ENCODE data around the gene ACTN3. TPM values are rescaled to one million over a fixed set of nuclear protein-coding genes. Genes with fewer than 3 reads are reported as not detected.

The ACTN3 gene
- polyA plus RNA-seq, 1 donor: 0.22 TPM

DNA sequence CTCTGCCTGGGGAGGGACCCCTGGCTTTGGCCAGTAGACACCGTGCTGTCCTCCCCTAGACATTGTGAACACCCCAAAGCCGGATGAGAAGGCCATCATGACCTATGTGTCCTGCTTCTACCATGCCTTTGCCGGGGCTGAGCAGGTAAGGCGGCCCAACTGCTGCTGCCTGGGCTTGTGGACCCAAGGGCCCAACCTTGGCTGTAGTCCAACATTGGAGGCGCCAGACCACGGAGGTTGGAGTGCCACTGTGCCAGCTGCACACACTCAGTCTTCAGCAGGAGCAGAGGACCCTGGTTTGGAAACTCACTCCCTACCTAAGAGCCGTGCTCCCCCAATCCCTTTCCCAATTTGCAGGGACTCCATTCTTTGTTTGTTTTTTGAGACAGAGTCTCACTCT lies 9.4 kb downstream of the ACTN3 start:
- peaks cover 6% of the 10 kb centered on the region for H3K4me1 ChIP-seq (ENCODE audit: control insufficient read depth, insufficient read depth, low read length)
- H3K4me3 ChIP-seq (ENCODE audit: low read length): no peak overlapping the region
- peaks cover 25% of the 10 kb centered on the region for H3K27me3 ChIP-seq (ENCODE audit: control insufficient read depth, insufficient read depth, low read length)
- 100% methylated on average over 1 of the region's 7 CpGs for WGBS (ENCODE audit: insufficient coverage, low lambda C conversion rate)
- H3K36me3 ChIP-seq (ENCODE audit: control insufficient read depth, insufficient read depth, low read length): no peaks in the 10 kb centered on the region
- H3K27ac ChIP-seq (ENCODE audit: low read length): no peak overlapping the region
- peaks cover 2% of the 10 kb centered on the region for H3K9me3 ChIP-seq (ENCODE audit: control insufficient read depth, low read depth, low read length)
- no peak for DNase-seq

DNA sequence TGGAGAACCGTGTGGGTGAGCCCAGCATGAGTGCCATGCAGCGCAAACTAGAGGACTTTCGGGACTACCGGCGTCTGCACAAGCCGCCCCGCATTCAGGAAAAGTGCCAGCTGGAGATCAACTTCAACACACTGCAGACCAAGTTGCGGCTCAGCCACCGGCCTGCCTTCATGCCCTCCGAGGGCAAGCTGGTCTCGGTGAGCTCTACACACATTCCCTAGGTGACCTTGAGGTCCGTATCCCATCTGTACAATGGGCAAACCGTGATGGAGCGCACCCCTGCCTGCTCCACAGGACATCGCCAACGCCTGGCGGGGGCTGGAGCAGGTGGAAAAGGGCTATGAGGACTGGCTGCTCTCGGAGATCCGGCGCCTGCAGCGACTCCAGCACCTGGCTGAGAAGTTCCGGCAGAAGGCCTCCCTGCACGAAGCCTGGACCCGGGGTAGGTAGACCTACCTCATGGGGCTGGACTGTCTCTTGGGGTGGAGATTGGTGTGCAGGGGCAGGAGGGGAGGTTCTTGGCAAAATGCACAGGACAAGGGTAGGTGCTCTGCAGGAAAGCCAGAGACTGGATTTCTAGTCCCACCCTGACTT lies 11.1 kb downstream of the ACTN3 start:
- Histone ChIP-seq H3K4me3 (ENCODE audit: low read length) (no peak overlapping the region), H3K27me3 (ENCODE audit: control insufficient read depth, insufficient read depth, low read length) (peaks cover 25% of the 10 kb centered on the region), H3K27ac (ENCODE audit: low read length) (no peak overlapping the region), H3K9me3 (ENCODE audit: control insufficient read depth, low read depth, low read length) (peaks cover 2% of the 10 kb centered on the region), H3K4me1 (ENCODE audit: control insufficient read depth, insufficient read depth, low read length) (peaks cover 6% of the 10 kb centered on the region), H3K36me3 (ENCODE audit: control insufficient read depth, insufficient read depth, low read length) (no peaks in the 10 kb centered on the region)
- no peak for DNase-seq
- WGBS (ENCODE audit: insufficient coverage, low lambda C conversion rate): 100% methylated on average over 1 of the region's 24 CpGs

- Histone ChIP-seq H3K4me3 (ENCODE audit: low read length) (no peak overlapping the region), H3K27me3 (ENCODE audit: control insufficient read depth, insufficient read depth, low read length) (peaks cover 25% of the 10 kb centered on the region), H3K4me1 (ENCODE audit: control insufficient read depth, insufficient read depth, low read length) (peaks cover 6% of the 10 kb centered on the region), H3K27ac (ENCODE audit: low read length) (no peak overlapping the region), H3K36me3 (ENCODE audit: control insufficient read depth, insufficient read depth, low read length) (no peaks in the 10 kb centered on the region), H3K9me3 (ENCODE audit: control insufficient read depth, low read depth, low read length) (peaks cover 2% of the 10 kb centered on the region)
- WGBS (ENCODE audit: insufficient coverage, low lambda C conversion rate): no CpG with 5 or more reads among the region's 50 CpGs
- DNase-seq: peak in 1 of 2 donors; percentile 55
These were observed 12.6 kb downstream of the ACTN3 start for GRCh38 chr11:66559142-66559865.

DNA sequence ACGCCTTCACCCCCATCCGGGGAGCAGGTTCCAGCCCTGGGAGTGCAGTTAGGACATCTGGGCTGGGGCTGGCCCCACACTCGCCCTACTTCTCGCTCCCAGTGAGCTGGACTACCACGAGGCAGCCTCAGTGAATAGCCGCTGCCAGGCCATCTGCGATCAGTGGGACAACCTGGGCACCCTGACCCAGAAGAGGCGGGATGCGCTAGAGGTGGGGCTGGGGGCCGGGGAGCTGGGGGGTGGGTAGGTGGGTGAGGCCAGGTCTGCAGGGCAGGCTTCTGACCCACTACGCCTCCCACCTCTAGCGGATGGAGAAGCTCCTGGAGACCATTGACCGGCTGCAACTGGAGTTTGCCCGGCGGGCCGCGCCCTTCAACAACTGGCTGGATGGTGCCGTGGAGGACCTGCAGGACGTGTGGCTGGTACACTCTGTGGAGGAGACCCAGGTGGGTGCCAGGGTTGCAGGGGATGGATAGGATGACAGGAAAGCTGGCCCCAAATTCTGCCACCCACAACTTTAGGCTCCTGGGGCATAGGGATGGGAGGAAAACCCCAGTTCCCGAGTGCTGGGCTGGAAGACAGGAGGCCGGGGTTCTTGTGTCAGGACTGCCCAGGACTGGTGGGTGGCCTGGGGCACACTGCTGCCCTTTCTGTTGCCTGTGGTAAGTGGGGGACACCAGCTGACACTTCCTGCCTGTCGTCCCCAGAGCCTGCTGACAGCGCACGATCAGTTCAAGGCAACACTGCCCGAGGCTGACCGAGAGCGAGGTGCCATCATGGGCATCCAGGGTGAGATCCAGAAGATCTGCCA lies 13.4 kb downstream of the ACTN3 start:
- Histone ChIP-seq H3K27ac (ENCODE audit: low read length) (no peak overlapping the region), H3K27me3 (ENCODE audit: control insufficient read depth, insufficient read depth, low read length) (peaks cover 25% of the 10 kb centered on the region), H3K4me1 (ENCODE audit: control insufficient read depth, insufficient read depth, low read length) (peaks cover 6% of the 10 kb centered on the region), H3K9me3 (ENCODE audit: control insufficient read depth, low read depth, low read length) (peaks cover 2% of the 10 kb centered on the region), H3K36me3 (ENCODE audit: control insufficient read depth, insufficient read depth, low read length) (no peaks in the 10 kb centered on the region), H3K4me3 (ENCODE audit: low read length) (no peak overlapping the region)
- 50% methylated on average over 2 of the region's 27 CpGs for WGBS (ENCODE audit: insufficient coverage, low lambda C conversion rate)
- DNase-seq: no peak

GRCh38 chr11:66561178-66561974 lies 14.7 kb downstream of the ACTN3 start:
- peaks cover 25% of the 10 kb centered on the region for H3K27me3 ChIP-seq (ENCODE audit: control insufficient read depth, insufficient read depth, low read length)
- peaks cover 6% of the 10 kb centered on the region for H3K4me1 ChIP-seq (ENCODE audit: control insufficient read depth, insufficient read depth, low read length)
- H3K9me3 ChIP-seq (ENCODE audit: control insufficient read depth, low read depth, low read length): peaks cover 2% of the 10 kb centered on the region
- no CpG with 5 or more reads among the region's 14 CpGs for WGBS (ENCODE audit: insufficient coverage, low lambda C conversion rate)
- no peaks in the 10 kb centered on the region for H3K36me3 ChIP-seq (ENCODE audit: control insufficient read depth, insufficient read depth, low read length)
- H3K27ac ChIP-seq (ENCODE audit: low read length): no peak overlapping the region
- H3K4me3 ChIP-seq (ENCODE audit: low read length): no peak overlapping the region
- no peak for DNase-seq

- WGBS (ENCODE audit: insufficient coverage, low lambda C conversion rate): no CpG with 5 or more reads among the region's 9 CpGs
- Histone ChIP-seq H3K27me3 (ENCODE audit: control insufficient read depth, insufficient read depth, low read length) (peaks cover 25% of the 10 kb centered on the region), H3K36me3 (ENCODE audit: control insufficient read depth, insufficient read depth, low read length) (no peaks in the 10 kb centered on the region)
These were observed 15.2 kb downstream of the ACTN3 start for GRCh38 chr11:66561975-66562248.

DNA sequence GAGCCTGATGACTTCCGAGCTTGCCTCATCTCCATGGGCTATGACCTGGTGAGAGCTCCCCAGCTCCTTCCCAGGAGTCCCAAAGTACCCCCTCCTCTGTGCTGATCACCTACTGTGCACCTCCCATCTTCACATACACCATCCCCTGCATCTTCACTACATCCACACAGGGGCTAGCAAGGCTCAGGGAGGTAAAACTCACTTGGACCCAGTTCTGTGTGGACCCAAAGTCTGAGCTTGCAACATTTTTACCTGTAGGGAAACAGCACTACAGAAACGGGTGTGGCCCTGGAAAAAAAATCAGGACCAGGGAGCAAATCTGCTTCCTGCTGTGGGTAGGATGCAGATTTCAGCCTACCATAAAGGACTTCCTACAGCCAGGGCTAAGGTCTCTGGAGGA lies 15.6 kb downstream of the ACTN3 start:
- Histone ChIP-seq H3K4me3 (ENCODE audit: low read length) (no peak overlapping the region), H3K27ac (ENCODE audit: low read length) (no peak overlapping the region), H3K36me3 (ENCODE audit: control insufficient read depth, insufficient read depth, low read length) (no peaks in the 10 kb centered on the region), H3K27me3 (ENCODE audit: control insufficient read depth, insufficient read depth, low read length) (peaks cover 25% of the 10 kb centered on the region), H3K4me1 (ENCODE audit: control insufficient read depth, insufficient read depth, low read length) (peaks cover 6% of the 10 kb centered on the region), H3K9me3 (ENCODE audit: control insufficient read depth, low read depth, low read length) (peaks cover 2% of the 10 kb centered on the region)
- DNase-seq: no peak
- WGBS (ENCODE audit: insufficient coverage, low lambda C conversion rate): no CpG with 5 or more reads among the region's 2 CpGs

More at GRCh38 chr11:66561975-66562248, 15.2 kb downstream of the ACTN3 start:
- Histone ChIP-seq H3K4me1 (ENCODE audit: control insufficient read depth, insufficient read depth, low read length) (peaks cover 6% of the 10 kb centered on the region), H3K9me3 (ENCODE audit: control insufficient read depth, low read depth, low read length) (peaks cover 2% of the 10 kb centered on the region), H3K4me3 (ENCODE audit: low read length) (no peak overlapping the region), H3K27ac (ENCODE audit: low read length) (no peak overlapping the region)
- DNase-seq: no peak

GRCh38 chr11:66562907-66563583 lies 16.3 kb downstream of the ACTN3 start:
- WGBS (ENCODE audit: insufficient coverage, low lambda C conversion rate): no CpG with 5 or more reads among the region's 20 CpGs
- Histone ChIP-seq H3K4me3 (ENCODE audit: low read length) (no peak overlapping the region), H3K4me1 (ENCODE audit: control insufficient read depth, insufficient read depth, low read length) (peaks cover 6% of the 10 kb centered on the region), H3K36me3 (ENCODE audit: control insufficient read depth, insufficient read depth, low read length) (no peaks in the 10 kb centered on the region), H3K27me3 (ENCODE audit: control insufficient read depth, insufficient read depth, low read length) (peaks cover 25% of the 10 kb centered on the region), H3K27ac (ENCODE audit: low read length) (no peak overlapping the region), H3K9me3 (ENCODE audit: control insufficient read depth, low read depth, low read length) (peaks cover 5% of the 10 kb centered on the region)
- DNase-seq: no peak

DNA sequence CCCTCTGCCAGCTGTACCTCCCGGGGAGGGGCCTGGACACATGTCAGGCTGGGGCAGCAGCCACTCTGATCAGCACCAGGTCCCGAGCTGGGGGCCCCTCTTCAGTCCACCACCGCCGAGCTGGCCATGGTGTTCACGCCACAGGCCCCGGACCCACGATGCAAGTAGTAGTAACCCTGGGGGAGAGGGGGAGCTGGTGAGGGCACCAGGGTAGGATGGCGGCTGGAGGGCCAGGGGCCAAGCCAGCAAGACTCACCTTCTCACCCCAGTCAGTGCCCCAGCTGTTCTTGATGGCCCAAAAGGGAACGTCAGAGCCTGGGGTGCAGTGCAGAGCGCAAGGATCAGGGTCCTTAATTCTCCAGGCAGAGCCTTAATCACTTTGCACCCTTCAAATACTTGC lies 17.1 kb downstream of the ACTN3 start:
- H3K36me3 ChIP-seq (ENCODE audit: control insufficient read depth, insufficient read depth, low read length): no peaks in the 10 kb centered on the region
- H3K27me3 ChIP-seq (ENCODE audit: control insufficient read depth, insufficient read depth, low read length): peaks cover 20% of the 10 kb centered on the region
- H3K4me1 ChIP-seq (ENCODE audit: control insufficient read depth, insufficient read depth, low read length): peaks cover 3% of the 10 kb centered on the region
- no peak for DNase-seq
- no CpG with 5 or more reads among the region's 10 CpGs for WGBS (ENCODE audit: insufficient coverage, low lambda C conversion rate)
- no peak overlapping the region for H3K27ac ChIP-seq (ENCODE audit: low read length)
- H3K9me3 ChIP-seq (ENCODE audit: control insufficient read depth, low read depth, low read length): peaks cover 5% of the 10 kb centered on the region
- H3K4me3 ChIP-seq (ENCODE audit: low read length): no peak overlapping the region

DNA sequence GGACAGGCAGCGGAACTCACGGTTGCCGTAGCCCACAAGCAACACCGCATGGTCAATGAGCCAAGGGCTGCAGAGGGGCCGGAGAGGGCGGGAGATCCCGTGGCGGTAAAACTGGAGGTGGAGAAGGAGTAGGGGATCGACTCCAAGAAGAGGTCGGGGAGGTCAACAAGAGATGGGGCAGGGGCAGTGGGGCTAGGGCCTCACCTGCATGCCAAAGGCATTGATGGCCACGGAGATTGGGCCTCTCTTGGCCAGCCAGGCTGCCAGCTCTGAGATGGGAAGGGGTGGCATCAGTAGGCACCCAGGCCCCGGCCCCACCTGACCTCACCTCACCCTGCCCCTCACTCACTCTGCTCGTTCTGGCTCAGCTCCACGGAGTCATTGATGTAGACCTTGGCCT lies 17.8 kb downstream of the ACTN3 start:
- Histone ChIP-seq H3K9me3 (ENCODE audit: control insufficient read depth, low read depth, low read length) (peaks cover 2% of the 10 kb centered on the region), H3K27me3 (ENCODE audit: control insufficient read depth, insufficient read depth, low read length) (peaks cover 16% of the 10 kb centered on the region), H3K4me1 (ENCODE audit: control insufficient read depth, insufficient read depth, low read length) (no peaks in the 10 kb centered on the region), H3K36me3 (ENCODE audit: control insufficient read depth, insufficient read depth, low read length) (no peaks in the 10 kb centered on the region), H3K27ac (ENCODE audit: low read length) (no peak overlapping the region), H3K4me3 (ENCODE audit: low read length) (no peak overlapping the region)
- WGBS (ENCODE audit: insufficient coverage, low lambda C conversion rate): 95% methylated on average over 4 of the region's 14 CpGs
- DNase-seq: no peak

All from large intestine (tissue), 3 donors.